ENCODE data around the gene ANKRD63. TPM values are rescaled to one million over a fixed set of nuclear protein-coding genes. Genes with fewer than 3 reads are reported as not detected.
A peak's percentile ranks its signal among the peaks of the same experiment; 100 is the strongest.

The ANKRD63 gene, protein sequence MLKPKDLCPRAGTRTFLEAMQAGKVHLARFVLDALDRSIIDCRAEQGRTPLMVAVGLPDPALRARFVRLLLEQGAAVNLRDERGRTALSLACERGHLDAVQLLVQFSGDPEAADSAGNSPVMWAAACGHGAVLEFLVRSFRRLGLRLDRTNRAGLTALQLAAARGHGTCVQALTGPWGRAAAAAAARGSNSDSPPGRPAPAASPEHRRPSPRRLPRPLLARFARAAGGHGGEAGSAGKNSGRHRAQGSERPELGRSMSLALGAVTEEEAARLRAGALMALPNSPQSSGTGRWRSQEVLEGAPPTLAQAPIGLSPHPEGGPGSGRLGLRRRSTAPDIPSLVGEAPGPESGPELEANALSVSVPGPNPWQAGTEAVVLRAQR
- total RNA-seq: not detected

DNA sequence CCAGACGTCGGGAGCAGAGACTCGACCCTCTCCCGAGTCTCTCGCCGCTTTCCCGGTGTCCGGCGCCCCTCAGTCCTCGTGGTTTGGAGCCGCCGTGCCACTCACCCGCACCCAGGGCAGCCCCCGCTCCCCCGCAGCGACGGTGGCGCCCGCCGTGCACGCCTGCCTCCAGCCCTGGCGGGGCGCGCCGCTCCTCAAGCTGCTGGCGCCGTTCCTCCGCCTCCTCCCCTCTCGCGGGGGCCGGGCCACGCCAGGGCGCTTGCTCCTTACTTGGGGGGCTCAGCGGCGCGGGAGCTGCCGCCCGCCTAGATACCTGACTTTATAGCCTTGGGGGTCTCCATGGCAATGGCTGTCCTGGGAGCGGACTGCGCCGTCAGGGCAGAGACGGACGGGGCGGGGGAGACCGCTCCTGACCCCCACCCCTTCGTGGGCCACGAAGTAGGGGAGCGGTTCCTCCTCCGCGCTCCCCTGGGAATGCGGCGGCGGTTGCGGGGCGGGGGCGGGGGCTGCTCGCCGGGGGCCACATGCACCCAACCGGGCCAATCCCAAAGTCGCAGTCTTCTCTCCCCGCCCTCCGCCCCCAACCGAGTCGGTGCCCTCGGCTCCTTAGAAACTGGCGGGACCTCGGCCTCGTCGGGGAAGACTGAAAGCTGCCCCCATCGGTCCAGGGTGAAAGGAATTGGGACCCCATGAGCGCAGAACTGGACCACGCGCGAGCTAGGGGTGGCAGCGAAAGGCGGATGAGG lies at the start of gene ANKRD63:
ANKRD63 (minus strand) TSS at position 196 of the 746 bp plus-strand sequence. CDS start 478 bp downstream, outside the sequence.
- peaks cover 53 to 61% (median 55%) of the 10 kb centered on the region in 3 donors for H3K27me3 ChIP-seq (ENCODE audit: control insufficient read depth in 3 of 3, insufficient read depth in 3 of 3, low read length in 3 of 3)
- no peak within 1 kb of the TSS for H3K27ac ChIP-seq (ENCODE audit: low read depth, low read length)
- peaks cover 12 to 32% (median 20%) of the 10 kb centered on the region in 3 donors for H3K4me1 ChIP-seq (ENCODE audit: control insufficient read depth in 3 of 3, insufficient read depth in 3 of 3, low read length in 3 of 3)
- no peaks in the 10 kb centered on the region for H3K9me3 ChIP-seq (ENCODE audit: control insufficient read depth in 3 of 3, low read length in 3 of 3)
- H3K9ac ChIP-seq (ENCODE audit: low read depth in 1 of 3, low read length in 3 of 3): peak within 1 kb of the TSS in 1 of 3 donors; percentile 54
- no peaks in the 10 kb centered on the region for H3K36me3 ChIP-seq (ENCODE audit: control insufficient read depth in 3 of 3, insufficient read depth in 3 of 3, low read length in 3 of 3)
- H3K4me3 ChIP-seq (ENCODE audit: low read length in 3 of 3): peak within 1 kb of the TSS; percentile 48 to 73 (median 59)

DNA sequence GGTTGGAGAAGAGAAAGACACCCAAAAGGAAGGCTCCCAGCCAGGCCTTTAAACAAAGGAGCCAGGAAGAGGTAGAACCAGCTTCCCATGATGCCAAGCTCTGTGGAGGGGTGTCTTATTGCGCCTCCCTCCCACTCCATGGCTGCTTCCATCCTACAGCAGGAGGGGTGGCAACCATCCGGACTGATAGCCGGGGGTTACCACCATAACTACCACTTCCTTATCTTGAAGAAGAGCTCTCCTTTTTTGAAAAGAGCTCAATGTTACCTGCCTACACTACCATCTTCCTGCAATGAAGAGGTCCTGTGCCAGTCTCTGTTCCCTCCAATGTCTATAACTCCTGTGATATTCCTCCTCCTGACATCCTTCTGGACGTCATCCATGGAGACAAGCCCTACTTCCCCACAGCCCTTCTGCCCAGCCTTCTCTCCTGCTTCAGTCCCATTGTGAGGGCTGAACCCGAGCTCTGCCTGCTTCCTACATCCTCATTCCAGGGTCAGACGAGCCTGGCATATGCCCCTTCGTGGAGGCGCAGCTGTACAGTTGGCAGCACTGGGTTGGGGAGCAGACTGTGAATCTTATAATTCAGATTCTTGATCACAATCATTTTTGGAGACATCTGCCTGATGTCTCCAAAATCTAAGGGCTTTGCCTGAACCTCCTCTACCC lies 49.4 kb upstream of the ANKRD63 start:
- no peak overlapping the region for H3K27ac ChIP-seq (ENCODE audit: low read depth, low read length)
- peaks cover 39 to 80% (median 54%) of the 10 kb centered on the region in 3 donors for H3K4me1 ChIP-seq (ENCODE audit: control insufficient read depth in 3 of 3, insufficient read depth in 3 of 3, low read length in 3 of 3)
- H3K9ac ChIP-seq (ENCODE audit: low read depth in 1 of 3, low read length in 3 of 3): no peak overlapping the region
- H3K27me3 ChIP-seq (ENCODE audit: control insufficient read depth in 3 of 3, insufficient read depth in 3 of 3, low read length in 3 of 3): no peaks in the 10 kb centered on the region
- no peak overlapping the region for H3K4me3 ChIP-seq (ENCODE audit: low read length in 3 of 3)
- H3K9me3 ChIP-seq (ENCODE audit: control insufficient read depth in 3 of 3, low read length in 3 of 3): no peaks in the 10 kb centered on the region
- H3K36me3 ChIP-seq (ENCODE audit: control insufficient read depth in 3 of 3, insufficient read depth in 3 of 3, low read length in 3 of 3): peaks cover 14 to 22% (median 17%) of the 10 kb centered on the region in 3 donors

DNA sequence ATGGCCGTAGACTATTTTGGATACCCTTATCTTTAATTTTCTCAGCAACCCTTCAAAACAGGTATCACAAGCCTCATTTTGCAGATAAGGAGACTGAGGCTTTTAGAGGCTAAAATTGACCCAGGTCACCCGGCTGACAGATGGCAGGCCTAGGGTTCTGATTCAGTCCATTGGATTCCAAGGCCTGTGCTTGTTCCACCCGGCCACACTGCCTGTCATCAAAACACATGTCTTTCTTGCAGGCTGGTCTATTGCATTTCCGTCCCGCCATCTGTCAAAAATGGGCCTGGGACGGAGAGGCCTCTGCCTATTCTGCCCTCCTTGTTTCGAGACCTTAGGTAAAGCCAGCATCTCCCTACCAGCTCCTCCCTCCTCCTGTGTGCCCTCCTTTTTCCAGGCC lies 48.8 kb upstream of the ANKRD63 start:
- H3K4me1 ChIP-seq (ENCODE audit: control insufficient read depth in 3 of 3, insufficient read depth in 3 of 3, low read length in 3 of 3): peaks cover 33 to 81% (median 49%) of the 10 kb centered on the region in 3 donors
- H3K4me3 ChIP-seq (ENCODE audit: low read length in 3 of 3): no peak overlapping the region
- no peaks in the 10 kb centered on the region for H3K9me3 ChIP-seq (ENCODE audit: control insufficient read depth in 3 of 3, low read length in 3 of 3)
- no peak overlapping the region for H3K27ac ChIP-seq (ENCODE audit: low read depth, low read length)
- no peak overlapping the region for H3K9ac ChIP-seq (ENCODE audit: low read depth in 1 of 3, low read length in 3 of 3)
- H3K27me3 ChIP-seq (ENCODE audit: control insufficient read depth in 3 of 3, insufficient read depth in 3 of 3, low read length in 3 of 3): no peaks in the 10 kb centered on the region
- H3K36me3 ChIP-seq (ENCODE audit: control insufficient read depth in 3 of 3, insufficient read depth in 3 of 3, low read length in 3 of 3): peaks cover 14 to 21% (median 16%) of the 10 kb centered on the region in 3 donors

DNA sequence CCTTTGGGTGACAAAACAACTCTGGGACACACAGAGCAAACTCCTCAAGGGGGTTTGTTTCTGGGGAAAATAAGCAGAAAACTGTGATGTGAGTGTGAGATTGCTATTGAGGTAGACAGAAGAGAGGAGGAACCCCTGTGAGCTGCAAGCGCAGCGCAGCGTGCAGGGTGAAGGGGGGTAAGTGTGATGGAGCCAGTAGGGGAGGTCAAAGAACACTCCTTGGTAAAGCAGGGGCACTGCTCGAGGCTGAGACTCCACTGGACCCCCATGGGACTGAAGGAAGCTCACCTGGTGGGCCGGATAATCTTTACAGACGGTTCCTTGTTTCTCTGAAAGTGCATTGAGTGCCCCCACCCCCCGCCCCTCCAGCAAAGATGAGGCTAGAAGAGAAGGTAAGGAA lies 48.2 kb upstream of the ANKRD63 start:
- H3K9ac ChIP-seq (ENCODE audit: low read depth in 1 of 3, low read length in 3 of 3): no peak overlapping the region
- no peak overlapping the region for H3K4me3 ChIP-seq (ENCODE audit: low read length in 3 of 3)
- peaks cover 10 to 15% (median 11%) of the 10 kb centered on the region in 3 donors for H3K36me3 ChIP-seq (ENCODE audit: control insufficient read depth in 3 of 3, insufficient read depth in 3 of 3, low read length in 3 of 3)
- no peak overlapping the region for H3K27ac ChIP-seq (ENCODE audit: low read depth, low read length)
- no peaks in the 10 kb centered on the region for H3K27me3 ChIP-seq (ENCODE audit: control insufficient read depth in 3 of 3, insufficient read depth in 3 of 3, low read length in 3 of 3)
- H3K4me1 ChIP-seq (ENCODE audit: control insufficient read depth in 3 of 3, insufficient read depth in 3 of 3, low read length in 3 of 3): peaks cover 28 to 78% (median 48%) of the 10 kb centered on the region in 3 donors
- no peaks in the 10 kb centered on the region for H3K9me3 ChIP-seq (ENCODE audit: control insufficient read depth in 3 of 3, low read length in 3 of 3)

DNA sequence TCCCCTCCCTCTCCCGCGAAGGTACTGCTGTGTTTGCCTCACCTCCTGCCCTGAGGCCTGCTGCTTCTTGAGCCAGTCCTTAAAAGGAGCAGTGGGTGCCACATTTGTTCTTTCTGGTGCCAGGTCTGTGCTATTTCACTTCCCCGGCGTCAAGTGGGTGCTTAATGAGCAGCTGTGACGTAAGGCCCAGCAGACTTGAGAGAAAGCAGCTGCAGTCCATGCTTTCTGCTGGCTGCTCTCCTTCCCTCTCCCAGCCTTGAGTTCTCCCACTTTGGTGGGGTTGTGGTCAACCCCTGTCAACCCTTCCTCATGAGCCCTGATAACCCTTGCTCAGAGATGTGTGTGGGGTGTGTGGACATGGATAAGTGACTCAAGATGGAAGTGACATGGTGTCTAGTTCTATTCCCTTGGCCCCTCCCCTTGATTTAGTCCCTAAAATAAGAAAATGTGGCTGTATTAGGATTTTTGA lies 47.5 kb upstream of the ANKRD63 start:
- H3K36me3 ChIP-seq (ENCODE audit: control insufficient read depth in 3 of 3, insufficient read depth in 3 of 3, low read length in 3 of 3): peaks cover 6 to 8% (median 7%) of the 10 kb centered on the region in 3 donors
- H3K4me1 ChIP-seq (ENCODE audit: control insufficient read depth in 3 of 3, insufficient read depth in 3 of 3, low read length in 3 of 3): peaks cover 27 to 78% (median 48%) of the 10 kb centered on the region in 3 donors
- H3K9ac ChIP-seq (ENCODE audit: low read depth in 1 of 3, low read length in 3 of 3): peak overlapping the region in 1 of 3 donors; percentile 61
- H3K27me3 ChIP-seq (ENCODE audit: control insufficient read depth in 3 of 3, insufficient read depth in 3 of 3, low read length in 3 of 3): no peaks in the 10 kb centered on the region
- H3K27ac ChIP-seq (ENCODE audit: low read depth, low read length): no peak overlapping the region
- no peaks in the 10 kb centered on the region for H3K9me3 ChIP-seq (ENCODE audit: control insufficient read depth in 3 of 3, low read length in 3 of 3)
- H3K4me3 ChIP-seq (ENCODE audit: low read length in 3 of 3): no peak overlapping the region

DNA sequence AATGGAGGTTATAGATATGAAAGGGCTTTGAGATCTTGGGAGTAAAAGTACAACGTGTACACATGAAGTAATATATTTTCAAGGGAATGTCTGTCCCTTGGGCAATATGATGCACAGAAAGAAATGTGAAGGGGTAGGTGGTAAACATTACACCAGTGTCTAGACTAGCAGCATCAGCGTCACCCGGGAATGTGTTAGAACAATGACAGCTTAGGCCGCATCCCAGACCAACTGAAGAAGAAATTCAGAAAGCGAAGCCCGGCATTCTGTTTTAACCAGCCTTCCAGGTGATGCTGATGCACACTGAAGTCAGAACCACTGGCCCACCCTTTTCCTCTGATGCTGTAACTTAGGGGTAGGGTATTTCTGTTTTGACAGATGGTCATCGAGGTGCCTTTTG lies 46.9 kb upstream of the ANKRD63 start:
- H3K4me3 ChIP-seq (ENCODE audit: low read length in 3 of 3): no peak overlapping the region
- H3K27me3 ChIP-seq (ENCODE audit: control insufficient read depth in 3 of 3, insufficient read depth in 3 of 3, low read length in 3 of 3): no peaks in the 10 kb centered on the region
- H3K9me3 ChIP-seq (ENCODE audit: control insufficient read depth in 3 of 3, low read length in 3 of 3): no peaks in the 10 kb centered on the region
- peak overlapping the region in 1 of 3 donors; percentile 61 for H3K9ac ChIP-seq (ENCODE audit: low read depth in 1 of 3, low read length in 3 of 3)
- no peak overlapping the region for H3K27ac ChIP-seq (ENCODE audit: low read depth, low read length)
- H3K4me1 ChIP-seq (ENCODE audit: control insufficient read depth in 3 of 3, insufficient read depth in 3 of 3, low read length in 3 of 3): peaks cover 26 to 78% (median 48%) of the 10 kb centered on the region in 3 donors
- H3K36me3 ChIP-seq (ENCODE audit: control insufficient read depth in 3 of 3, insufficient read depth in 3 of 3, low read length in 3 of 3): peaks cover 4 to 6% (median 4%) of the 10 kb centered on the region in 3 donors

DNA sequence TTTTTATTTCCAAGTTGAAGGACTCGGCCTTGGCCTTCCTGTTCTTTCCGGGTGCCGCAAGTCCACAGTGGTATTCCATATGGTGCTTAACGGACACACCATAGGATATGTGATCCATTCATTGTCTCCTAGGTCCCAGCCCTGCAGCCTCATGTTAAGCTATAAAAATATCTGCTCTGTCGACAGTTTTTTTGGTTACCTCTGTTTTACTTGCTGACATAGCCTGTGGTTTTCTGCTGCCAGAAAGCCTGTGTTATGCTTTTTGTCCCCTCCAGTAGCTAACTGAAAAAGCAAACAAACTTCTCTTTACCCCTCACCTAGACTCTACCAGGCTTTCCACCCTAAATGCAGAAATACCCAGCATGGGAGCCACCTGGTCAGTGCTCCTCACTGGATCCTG lies 45.9 kb upstream of the ANKRD63 start:
- Histone ChIP-seq H3K4me1 (ENCODE audit: control insufficient read depth in 3 of 3, insufficient read depth in 3 of 3, low read length in 3 of 3) (peaks cover 18 to 68% (median 40%) of the 10 kb centered on the region in 3 donors), H3K4me3 (ENCODE audit: low read length in 3 of 3) (no peak overlapping the region), H3K9ac (ENCODE audit: low read depth in 1 of 3, low read length in 3 of 3) (no peak overlapping the region), H3K9me3 (ENCODE audit: control insufficient read depth in 3 of 3, low read length in 3 of 3) (no peaks in the 10 kb centered on the region), H3K36me3 (ENCODE audit: control insufficient read depth in 3 of 3, insufficient read depth in 3 of 3, low read length in 3 of 3) (peaks cover 2 to 6% (median 2%) of the 10 kb centered on the region in 3 donors), H3K27ac (ENCODE audit: low read depth, low read length) (no peak overlapping the region), H3K27me3 (ENCODE audit: control insufficient read depth in 3 of 3, insufficient read depth in 3 of 3, low read length in 3 of 3) (no peaks in the 10 kb centered on the region)

DNA sequence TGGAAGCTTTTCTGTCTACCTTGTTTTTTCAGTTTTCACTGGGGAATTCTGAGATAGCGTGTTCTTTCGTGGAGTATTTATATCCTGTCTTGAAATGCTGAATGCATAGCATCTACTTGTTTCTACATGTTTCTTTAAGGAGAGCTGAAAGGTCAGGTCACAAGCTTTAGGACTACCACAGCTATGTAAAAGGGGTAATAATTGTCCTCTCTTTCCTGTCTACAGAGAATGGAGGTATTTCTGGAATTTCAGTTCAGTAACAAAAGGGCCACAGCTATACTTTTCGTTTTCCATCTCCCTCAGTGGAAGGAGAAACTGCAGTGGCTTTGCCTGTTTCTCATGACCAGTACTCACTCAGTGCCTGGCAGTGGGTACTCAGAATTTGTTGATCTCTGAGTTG lies 45.3 kb upstream of the ANKRD63 start:
- Histone ChIP-seq H3K27ac (ENCODE audit: low read depth, low read length) (no peak overlapping the region), H3K9ac (ENCODE audit: low read depth in 1 of 3, low read length in 3 of 3) (no peak overlapping the region), H3K4me1 (ENCODE audit: control insufficient read depth in 3 of 3, insufficient read depth in 3 of 3, low read length in 3 of 3) (peaks cover 16 to 65% (median 37%) of the 10 kb centered on the region in 3 donors), H3K27me3 (ENCODE audit: control insufficient read depth in 3 of 3, insufficient read depth in 3 of 3, low read length in 3 of 3) (no peaks in the 10 kb centered on the region), H3K4me3 (ENCODE audit: low read length in 3 of 3) (no peak overlapping the region), H3K9me3 (ENCODE audit: control insufficient read depth in 3 of 3, low read length in 3 of 3) (no peaks in the 10 kb centered on the region), H3K36me3 (ENCODE audit: control insufficient read depth in 3 of 3, insufficient read depth in 3 of 3, low read length in 3 of 3) (peaks cover 0 to 6% (median 2%) of the 10 kb centered on the region in 3 donors)

DNA sequence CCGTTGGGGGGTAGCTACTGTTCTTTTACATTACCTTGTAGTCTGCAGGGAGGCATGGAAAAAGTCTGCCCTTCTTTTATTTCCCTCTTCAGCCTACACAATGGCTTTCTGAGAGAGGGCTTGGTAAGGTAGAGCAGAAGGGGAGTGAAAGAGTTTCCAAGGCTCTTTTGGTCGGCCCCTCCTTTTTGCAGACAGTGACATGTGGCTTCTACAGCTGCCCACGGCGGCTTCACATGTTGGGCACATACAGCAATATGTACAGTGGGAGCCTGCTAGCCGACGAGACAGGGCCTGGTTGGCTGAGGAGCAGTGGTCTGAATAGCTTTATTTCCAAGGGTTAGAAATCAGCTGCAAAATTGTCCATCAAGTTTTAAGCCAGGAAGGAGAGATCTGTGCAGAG lies 44.6 kb upstream of the ANKRD63 start:
- H3K9ac ChIP-seq (ENCODE audit: low read depth in 1 of 3, low read length in 3 of 3): no peak overlapping the region
- no peak overlapping the region for H3K4me3 ChIP-seq (ENCODE audit: low read length in 3 of 3)
- peaks cover 22 to 71% (median 39%) of the 10 kb centered on the region in 3 donors for H3K4me1 ChIP-seq (ENCODE audit: control insufficient read depth in 3 of 3, insufficient read depth in 3 of 3, low read length in 3 of 3)
- H3K27me3 ChIP-seq (ENCODE audit: control insufficient read depth in 3 of 3, insufficient read depth in 3 of 3, low read length in 3 of 3): no peaks in the 10 kb centered on the region
- H3K27ac ChIP-seq (ENCODE audit: low read depth, low read length): no peak overlapping the region
- no peaks in the 10 kb centered on the region for H3K9me3 ChIP-seq (ENCODE audit: control insufficient read depth in 3 of 3, low read length in 3 of 3)
- H3K36me3 ChIP-seq (ENCODE audit: control insufficient read depth in 3 of 3, insufficient read depth in 3 of 3, low read length in 3 of 3): peaks cover 0 to 6% (median 2%) of the 10 kb centered on the region in 3 donors
